Adrenal gland (tissue), 5 donors: ENCODE measurements around the gene ACVRL1.

ENCODE experiments used
- POLR2A ChIP-seq, 2 donors: fragments of 450-650 bp; IDR thresholded peaks; one replicate each; pipeline ENCODE4 v1.6.1; 2017; ENCODE audit warnings: antibody characterized with exemption in 2 of 2, mild to moderate bottlenecking in 2 of 2, moderate library complexity in 1 of 2
- TF ChIP-seq, protein P1 (sequence below), 6 experiments: fragments of 450-650 bp in 4 of 6; fragments of 200-600 bp in 2 of 6; sonication (generic) in 1 of 6; IDR thresholded peaks; 1 replicate in 5 of 6; 2 replicates in 1 of 6; pipeline versions ENCODE4 v1.5.1 to v1.8.0; 2016 to 2021; ENCODE audit warnings: antibody characterized with exemption in 6 of 6, mild to moderate bottlenecking in 2 of 6, moderate library complexity in 1 of 6
- donor health status: DM: no; HTN: no; CAD: no.

DNA sequence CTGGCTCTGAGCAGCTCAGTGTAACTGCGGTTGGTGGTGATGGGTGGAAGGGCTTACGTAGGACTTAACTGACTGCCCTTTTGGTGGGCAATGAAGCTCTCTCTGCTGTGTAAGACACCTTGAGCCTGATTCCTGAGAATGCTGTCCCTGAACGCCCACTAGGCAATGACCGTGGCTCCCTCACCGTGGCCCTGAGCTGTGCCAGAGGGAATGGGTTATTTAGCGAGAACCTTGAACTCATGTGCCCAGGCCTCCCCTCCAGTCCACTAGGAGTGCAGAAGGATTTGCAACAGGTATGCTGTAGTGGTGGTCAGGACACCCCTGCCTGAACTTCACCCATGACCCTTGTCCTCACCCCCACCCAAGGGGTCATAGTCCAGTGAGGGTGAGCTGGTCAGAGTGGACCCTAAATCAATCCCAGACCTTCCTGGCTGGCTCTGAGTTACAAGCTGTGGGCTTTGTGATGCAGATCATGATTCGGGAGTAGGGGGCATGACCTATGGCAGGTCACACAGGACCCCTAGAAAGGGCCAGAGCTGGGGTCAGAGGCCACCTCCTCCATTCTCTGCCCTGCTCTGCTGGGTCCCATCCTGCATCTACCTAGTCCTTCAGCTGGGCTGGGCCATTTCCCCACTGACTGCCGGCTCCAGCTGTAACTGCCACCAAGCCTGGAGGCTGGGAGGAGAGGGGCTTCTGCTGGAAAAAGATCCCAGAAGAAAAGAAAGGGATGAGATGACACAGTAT lies 33.9 kb upstream of the ACVRL1 start:
- TF ChIP-seq, protein P1, sequence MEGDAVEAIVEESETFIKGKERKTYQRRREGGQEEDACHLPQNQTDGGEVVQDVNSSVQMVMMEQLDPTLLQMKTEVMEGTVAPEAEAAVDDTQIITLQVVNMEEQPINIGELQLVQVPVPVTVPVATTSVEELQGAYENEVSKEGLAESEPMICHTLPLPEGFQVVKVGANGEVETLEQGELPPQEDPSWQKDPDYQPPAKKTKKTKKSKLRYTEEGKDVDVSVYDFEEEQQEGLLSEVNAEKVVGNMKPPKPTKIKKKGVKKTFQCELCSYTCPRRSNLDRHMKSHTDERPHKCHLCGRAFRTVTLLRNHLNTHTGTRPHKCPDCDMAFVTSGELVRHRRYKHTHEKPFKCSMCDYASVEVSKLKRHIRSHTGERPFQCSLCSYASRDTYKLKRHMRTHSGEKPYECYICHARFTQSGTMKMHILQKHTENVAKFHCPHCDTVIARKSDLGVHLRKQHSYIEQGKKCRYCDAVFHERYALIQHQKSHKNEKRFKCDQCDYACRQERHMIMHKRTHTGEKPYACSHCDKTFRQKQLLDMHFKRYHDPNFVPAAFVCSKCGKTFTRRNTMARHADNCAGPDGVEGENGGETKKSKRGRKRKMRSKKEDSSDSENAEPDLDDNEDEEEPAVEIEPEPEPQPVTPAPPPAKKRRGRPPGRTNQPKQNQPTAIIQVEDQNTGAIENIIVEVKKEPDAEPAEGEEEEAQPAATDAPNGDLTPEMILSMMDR (IDR thresholded peaks at IDR 0.05): no peak
- TF ChIP-seq POLR2A (IDR thresholded peaks at IDR 0.05): no peak
